GM12878 (cell line): ENCODE results near the gene SP3. TPM values are rescaled to one million over a fixed set of nuclear protein-coding genes. Genes with fewer than 3 reads are reported as not detected.

Experiments
- ATAC-seq: fragments of 200-7000 bp; cut with Tn5 transposase; 3 replicates; pipeline ENCODE4 v1.9.1; 2020; ENCODE audit warnings: mild to moderate bottlenecking, moderate library complexity
- BruUV-seq: library from RNA; stranded (reverse); fragments of 400-500 nt; replicated peaks from 2 replicates; lab custom pipeline; 2021; lab: Mats Ljungman, UMichigan
- CTCF ChIA-PET: fragments of 300-600 bp; sonication (Branson Sonifier 250); formaldehyde crosslinking; extraction: SDS; loops from one replicate; lab custom pipeline; 2021; ENCODE audit warnings: inconsistent platforms; lab: Yijun Ruan, JAX
- POLR2A ChIA-PET: fragments of 350-600 bp; formaldehyde crosslinking; extraction: SDS; loops from one replicate; lab custom pipeline; 2021; ENCODE audit warnings: inconsistent platforms; lab: Charles Lee
- RAD21 ChIA-PET: fragments of 300-600 bp; sonication (Branson Sonifier 250); formaldehyde crosslinking; loops from one replicate; lab custom pipeline; 2023; ENCODE audit warnings: antibody characterized with exemption; ENCODE audit not compliant: unreplicated experiment; lab: Charles Lee
- SMC1A ChIA-PET: fragments of 300-600 bp; sonication (Branson Sonifier 250); formaldehyde crosslinking; loops from one replicate; lab custom pipeline; 2023; ENCODE audit not compliant: unreplicated experiment, uncharacterized antibody; lab: Charles Lee
- DNase-seq: peaks from one replicate; pipeline ENCODE4 v3.0.0-alpha.2; 2011; ENCODE audit warnings: low read depth, low spot score
- FAIRE-seq: peaks from 3 replicates; lab custom pipeline; 2011; peaks lifted over from hg19 to GRCh38; lab: Jason Lieb, UNC
- H2AFZ ChIP-seq: 2 replicates; pipeline ENCODE4 v1.6.0; 2011; ENCODE audit warnings: low read depth, low read length, control low read depth; ENCODE audit not compliant: control insufficient read depth
- H3K27ac ChIP-seq: 2 replicates; pipeline ENCODE4 v1.5.1; 2011; ENCODE audit warnings: control low read depth; ENCODE audit not compliant: control insufficient read depth, insufficient read depth
- H3K27me3 ChIP-seq, 2 experiments: replicated peaks in 1 of 2; 2 replicates each; pipeline versions ENCODE4 v1.6.0 to v1.6.1; 2011; ENCODE audit warnings: low read length in 1 of 2; ENCODE audit not compliant: control insufficient read depth in 2 of 2, insufficient read depth in 2 of 2
- H3K36me3 ChIP-seq, 2 experiments: 2 replicates each; pipeline ENCODE4 v1.5.1; 2011; ENCODE audit warnings: low read length in 1 of 2; ENCODE audit not compliant: control insufficient read depth in 2 of 2, insufficient read depth in 2 of 2
- H3K4me1 ChIP-seq: 2 replicates; pipeline ENCODE4 v1.6.1; 2011; ENCODE audit warnings: mild to moderate bottlenecking, low read length, moderate library complexity, mixed read lengths; ENCODE audit not compliant: control insufficient read depth, insufficient read depth
- H3K4me2 ChIP-seq: 2 replicates; pipeline ENCODE4 v1.6.0; 2011; ENCODE audit warnings: control low read depth; ENCODE audit not compliant: control insufficient read depth, insufficient read depth
- H3K4me3 ChIP-seq: fragments of 200-600 bp; sonication (generic); 2 replicates; pipeline ENCODE4 v1.5.1; 2016
- H3K79me2 ChIP-seq: 2 replicates; pipeline ENCODE4 v1.6.0; 2011; ENCODE audit warnings: low read length; ENCODE audit not compliant: control insufficient read depth, insufficient read depth
- H3K9ac ChIP-seq: 2 replicates; pipeline ENCODE4 v1.8.0; 2011; ENCODE audit warnings: low read length, control low read depth, mixed read lengths; ENCODE audit not compliant: control insufficient read depth, insufficient read depth
- H3K9me3 ChIP-seq: replicated peaks from 3 replicates; pipeline ENCODE4 v1.5.1; 2011; ENCODE audit warnings: mild to moderate bottlenecking, low read length; ENCODE audit not compliant: control insufficient read depth, insufficient read depth
- H4K20me1 ChIP-seq: 2 replicates; pipeline ENCODE4 v1.6.0; 2011; ENCODE audit not compliant: control insufficient read depth, insufficient read depth
- ATF7 ChIP-seq: fragments of 450-650 bp; IDR thresholded peaks from 2 replicates; pipeline ENCODE4 v1.6.1; 2016; ENCODE audit warnings: low read depth, mild to moderate bottlenecking
- BHLHE40 ChIP-seq, 2 experiments: fragments of 450-650 bp in 1 of 2; IDR thresholded peaks; 2 replicates each; pipeline ENCODE4 v1.6.1; 2011 to 2017; ENCODE audit warnings: low read depth in 2 of 2, borderline replicate concordance in 1 of 2, improper control_type of control experiment in 1 of 2, low read length in 1 of 2, mild to moderate bottlenecking in 1 of 2
- FOS ChIP-seq: IDR thresholded peaks from 3 replicates; pipeline ENCODE4 v1.6.1; 2011; ENCODE audit warnings: borderline replicate concordance; ENCODE audit not compliant: insufficient read length; ENCODE audit errors: extremely low read depth
- IRF5 ChIP-seq: fragments of 450-650 bp; IDR thresholded peaks from 2 replicates; pipeline ENCODE4 v1.6.1; 2017; ENCODE audit warnings: borderline replicate concordance
- KLF5 ChIP-seq: fragments of 450-650 bp; IDR thresholded peaks from 2 replicates; pipeline ENCODE4 v1.6.1; 2014; ENCODE audit warnings: mild to moderate bottlenecking; ENCODE audit not compliant: partially characterized antibody
- NFXL1 ChIP-seq: fragments of 450-650 bp; IDR thresholded peaks from 2 replicates; pipeline ENCODE4 v1.6.1; 2017; ENCODE audit warnings: antibody characterized with exemption, mild to moderate bottlenecking, borderline replicate concordance
- NR2F1 ChIP-seq: fragments of 450-650 bp; conservative IDR thresholded peaks from 2 replicates; pipeline ENCODE4 v1.6.1; 2017; ENCODE audit warnings: mild to moderate bottlenecking
- POU2F2 ChIP-seq: IDR thresholded peaks from 3 replicates; pipeline ENCODE4 v1.6.1; 2011; ENCODE audit warnings: low read depth, mild to moderate bottlenecking, low read length, borderline replicate concordance
- SMC3 ChIP-seq: IDR thresholded peaks from 2 replicates; pipeline ENCODE4 v1.6.1; 2011; ENCODE audit warnings: low read length, improper control_type of control experiment, borderline replicate concordance
- ZBTB33 ChIP-seq: fragments of 450-650 bp; IDR thresholded peaks from 2 replicates; pipeline ENCODE4 v1.6.1; 2017; ENCODE audit warnings: mild to moderate bottlenecking
- WGBS: methylation state at CpG from one replicate; pipeline ENCODE4 v1.1.6; 2016; ENCODE audit warnings: low lambda C conversion rate; ENCODE audit not compliant: insufficient replicate concordance, insufficient coverage; ENCODE audit errors: missing lambda C conversion rate; 5-methylcytosine and 5-hydroxymethylcytosine counted together
- in situ Hi-C: fragments of 300-500 bp; cut with MboI; formaldehyde crosslinking; loops from 9 replicates; pipeline ENCODE4 v1.14.3; 2018; ENCODE audit warnings: mixed read lengths
- intact Hi-C: fragments of 100-400 bp; cut with micrococcal nuclease; formaldehyde crosslinking; loops from one replicate; pipeline ENCODE4 v1.14.2; 2022; ENCODE audit not compliant: unreplicated experiment
- polyA plus RNA-seq, 11 experiments: library from polyadenylated mRNA; depleted of rRNA in 4 of 11; unstranded in 6 of 11; stranded (reverse) in 5 of 11; fragments of >200 nt; fragmentation: Nextera tagmentation in 4 of 11; fragmentation: Illumina TruSeq in 1 of 11; extraction: Ambion mirVana in 4 of 11; extraction: Trizol in 1 of 11; gene quantifications; 1 replicate in 1 of 11; 2 replicates in 10 of 11; pipeline versions ENCODE4 v1.2.1 to v1.2.3, GENCODE V29; 2011 to 2016; ENCODE audit warnings: inconsistent platforms in 2 of 11, missing spikeins in 2 of 11, low read depth in 1 of 11
- total RNA-seq, 4 experiments: library from RNA; depleted of rRNA in 3 of 4; stranded (reverse); fragments of >200 nt in 3 of 4; fragmentation: Illumina TruSeq in 1 of 4; extraction: Trizol in 1 of 4; gene quantifications; 2 replicates each; pipeline versions ENCODE4 v1.2.1 to v1.2.3, GENCODE V29; 2013 to 2021
- TF ChIP-seq, protein P1 (sequence below): fragments of 450-650 bp; IDR thresholded peaks from 2 replicates; pipeline ENCODE4 v1.6.1; 2017; ENCODE audit warnings: antibody characterized with exemption, mild to moderate bottlenecking, moderate library complexity
- TF ChIP-seq, protein P2 (sequence below): IDR thresholded peaks from 2 replicates; pipeline ENCODE4 v1.6.1; 2012; ENCODE audit warnings: low read depth, low read length, improper control_type of control experiment
- TF ChIP-seq, protein P3 (sequence below): IDR thresholded peaks from 2 replicates; pipeline ENCODE4 v1.6.1; 2011; ENCODE audit warnings: low read depth, mild to moderate bottlenecking, low read length, moderate library complexity, borderline replicate concordance; ENCODE audit errors: extremely low read depth

Gene SP3
- total and polyA plus RNA-seq, 10 of the 15 experiments (the other 5 are each of a cell fraction or from before 2014, with no cell fraction given) = 9.9 to 87.6 (median 52.4) TPM

GRCh38 chr2:173943738-173944137 is 21.4 kb downstream of the SP3 start (continued):
- no peak for TF ChIP-seq SMC3
- TF ChIP-seq, protein P1, sequence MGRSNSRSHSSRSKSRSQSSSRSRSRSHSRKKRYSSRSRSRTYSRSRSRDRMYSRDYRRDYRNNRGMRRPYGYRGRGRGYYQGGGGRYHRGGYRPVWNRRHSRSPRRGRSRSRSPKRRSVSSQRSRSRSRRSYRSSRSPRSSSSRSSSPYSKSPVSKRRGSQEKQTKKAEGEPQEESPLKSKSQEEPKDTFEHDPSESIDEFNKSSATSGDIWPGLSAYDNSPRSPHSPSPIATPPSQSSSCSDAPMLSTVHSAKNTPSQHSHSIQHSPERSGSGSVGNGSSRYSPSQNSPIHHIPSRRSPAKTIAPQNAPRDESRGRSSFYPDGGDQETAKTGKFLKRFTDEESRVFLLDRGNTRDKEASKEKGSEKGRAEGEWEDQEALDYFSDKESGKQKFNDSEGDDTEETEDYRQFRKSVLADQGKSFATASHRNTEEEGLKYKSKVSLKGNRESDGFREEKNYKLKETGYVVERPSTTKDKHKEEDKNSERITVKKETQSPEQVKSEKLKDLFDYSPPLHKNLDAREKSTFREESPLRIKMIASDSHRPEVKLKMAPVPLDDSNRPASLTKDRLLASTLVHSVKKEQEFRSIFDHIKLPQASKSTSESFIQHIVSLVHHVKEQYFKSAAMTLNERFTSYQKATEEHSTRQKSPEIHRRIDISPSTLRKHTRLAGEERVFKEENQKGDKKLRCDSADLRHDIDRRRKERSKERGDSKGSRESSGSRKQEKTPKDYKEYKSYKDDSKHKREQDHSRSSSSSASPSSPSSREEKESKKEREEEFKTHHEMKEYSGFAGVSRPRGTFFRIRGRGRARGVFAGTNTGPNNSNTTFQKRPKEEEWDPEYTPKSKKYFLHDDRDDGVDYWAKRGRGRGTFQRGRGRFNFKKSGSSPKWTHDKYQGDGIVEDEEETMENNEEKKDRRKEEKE = no peak

DNA sequence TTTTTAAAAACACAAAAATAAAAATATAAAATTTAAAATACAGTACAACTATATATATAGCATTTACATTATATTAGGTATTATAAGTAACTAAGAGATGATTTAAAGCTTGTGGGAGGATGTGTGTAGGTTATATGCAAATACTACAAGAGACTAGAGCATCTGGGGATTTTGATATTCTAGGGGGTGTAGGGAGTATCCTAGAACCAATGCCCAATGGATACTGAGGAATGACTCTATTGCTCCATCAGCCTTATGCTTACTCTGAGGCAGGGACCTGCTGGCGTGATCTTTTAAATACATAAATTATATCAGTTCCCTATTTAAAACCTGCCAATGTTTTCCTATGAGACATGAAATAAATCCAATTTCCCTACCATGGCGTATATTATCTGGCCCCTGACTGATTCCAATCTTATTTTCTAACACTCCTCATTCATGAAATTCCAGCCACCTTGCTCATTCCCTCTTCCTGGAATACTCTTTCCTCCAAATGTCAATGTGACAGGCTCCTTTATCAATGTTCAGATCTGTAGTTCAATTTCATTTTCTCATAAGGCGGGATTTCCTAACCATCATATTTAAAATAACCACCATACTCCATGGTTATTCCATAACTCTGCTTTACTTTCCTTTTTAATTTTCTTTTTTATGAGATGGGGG is 22.2 kb downstream of the SP3 start:
- FAIRE-seq (no peak), ATAC-seq (peak; percentile 14; the same call in 2 of the 3 replicates), DNase-seq (no peak)
- H4K20me1 ChIP-seq = no peaks in the 10 kb centered on the region; the same call in 1 of the 2 replicates
- peaks cover 0 to 4% of the 10 kb centered on the region in 2 experiments; a peak in 1 of 4 replicates for H3K36me3 ChIP-seq
- H3K9me3 ChIP-seq = no peaks in the 10 kb centered on the region
- H3K4me3 ChIP-seq = no peak overlapping the region
- no peak overlapping the region for H3K27ac ChIP-seq
- ChIA-PET RAD21 (interaction anchor here (2.0 kb wide), 1 partner anchor 18 kb away, joined by 5 read pairs; no protein-coding TSS in a partner anchor), CTCF (no interaction called here), SMC1A (interaction anchor here (1.6 kb wide), 1 partner anchor 10 kb away, joined by 5 read pairs; no protein-coding TSS in a partner anchor), POLR2A (no interaction called here)
- 0 out of 2 replicates have a peak overlapping the region, but pooled peaks have one; percentile 0 for H3K4me2 ChIP-seq
- H3K27me3 ChIP-seq = no peaks in the 10 kb centered on the region
- no peak overlapping the region for H3K9ac ChIP-seq
- BruUV-seq = no TSS peak
- H2AFZ ChIP-seq = no peak overlapping the region
- in situ Hi-C loops = no loop called here
- H3K4me1 ChIP-seq = peaks cover 20% of the 10 kb centered on the region
- WGBS = 44% methylated on average over 3 of the region's 3 CpGs
- H3K79me2 ChIP-seq = peaks cover 98% of the 10 kb centered on the region
- intact Hi-C loops = no loop called here
- TF ChIP-seq POU2F2 (no peak), BHLHE40 (IDR thresholded peaks at IDR 0.05; ENCODE audit: borderline replicate concordance in 1 of 2, low read depth in 2 of 2, low read length in 1 of 2) (no peak), FOS (no peak), NFXL1 (no peak), IRF5 (no peak), ZBTB33 (no peak), NR2F1 (no peak), ATF7 (no peak), KLF5 (no peak)
- TF ChIP-seq, protein P2, sequence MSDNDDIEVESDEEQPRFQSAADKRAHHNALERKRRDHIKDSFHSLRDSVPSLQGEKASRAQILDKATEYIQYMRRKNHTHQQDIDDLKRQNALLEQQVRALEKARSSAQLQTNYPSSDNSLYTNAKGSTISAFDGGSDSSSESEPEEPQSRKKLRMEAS = no peak
- TF ChIP-seq, protein P3, sequence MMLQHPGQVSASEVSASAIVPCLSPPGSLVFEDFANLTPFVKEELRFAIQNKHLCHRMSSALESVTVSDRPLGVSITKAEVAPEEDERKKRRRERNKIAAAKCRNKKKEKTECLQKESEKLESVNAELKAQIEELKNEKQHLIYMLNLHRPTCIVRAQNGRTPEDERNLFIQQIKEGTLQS = no peak
